ENCODE results near the gene ADGRV1.

Gene ADGRV1

DNA sequence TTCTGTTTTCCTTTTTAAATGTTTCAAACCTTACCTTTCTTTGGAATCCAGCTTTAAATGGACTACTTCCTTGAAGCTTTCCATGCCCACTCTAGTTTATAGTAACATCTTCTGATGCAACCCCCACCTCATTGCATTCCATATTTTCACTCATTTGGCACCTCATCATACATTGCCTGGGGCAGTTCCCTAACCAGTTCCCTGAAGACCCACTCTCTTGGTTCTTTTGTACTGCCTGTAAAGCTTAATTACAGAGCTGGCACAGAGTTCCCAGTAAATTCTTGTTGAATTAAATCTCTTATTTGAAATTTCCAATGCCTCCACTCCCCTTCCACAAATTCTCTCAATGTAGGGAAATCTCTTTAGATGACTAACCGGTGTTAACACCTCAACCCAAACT, 567.3 kb downstream of the ADGRV1 start:
- DNase-seq, result no peak

DNA sequence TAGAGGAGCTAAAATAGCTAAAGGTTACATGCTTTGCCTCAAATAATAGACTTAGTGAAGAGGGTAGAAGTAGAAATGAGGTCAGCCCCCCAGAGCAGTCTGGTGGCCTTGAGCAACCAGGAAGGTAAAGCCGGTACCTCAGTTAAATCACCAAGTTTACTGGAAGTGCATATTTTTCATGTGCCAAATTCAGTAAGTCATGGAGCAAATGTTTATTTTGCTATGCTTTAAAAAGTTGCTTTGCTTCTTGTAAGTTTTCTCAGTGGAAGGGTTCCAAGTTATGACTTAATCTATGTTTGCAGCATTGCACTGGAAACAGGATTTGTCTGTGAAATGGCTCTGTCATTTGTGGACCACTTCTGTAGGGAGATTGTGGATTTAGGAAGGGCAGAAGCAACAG, 567.9 kb downstream of the ADGRV1 start:
- no peak for DNase-seq

DNA sequence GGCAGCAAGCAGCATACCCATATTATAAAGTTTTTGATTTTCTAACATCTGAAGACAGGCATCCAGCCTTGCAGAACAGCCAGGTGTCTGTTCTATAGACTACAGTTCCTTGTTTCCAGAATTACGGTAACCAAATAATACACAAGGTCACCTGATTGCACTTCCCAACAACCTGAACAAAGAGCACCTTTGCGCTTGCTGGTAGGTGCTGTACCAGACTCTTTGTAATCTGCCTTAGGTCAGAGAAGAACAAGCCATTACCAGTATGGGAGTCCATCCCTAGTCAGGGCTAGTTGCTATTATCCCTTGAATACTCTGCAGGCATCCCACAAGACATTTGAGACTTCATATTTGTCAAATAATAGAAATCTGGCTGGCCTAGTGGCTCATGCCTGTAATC, 568.3 kb downstream of the ADGRV1 start:
- DNase-seq, result no peak

DNA sequence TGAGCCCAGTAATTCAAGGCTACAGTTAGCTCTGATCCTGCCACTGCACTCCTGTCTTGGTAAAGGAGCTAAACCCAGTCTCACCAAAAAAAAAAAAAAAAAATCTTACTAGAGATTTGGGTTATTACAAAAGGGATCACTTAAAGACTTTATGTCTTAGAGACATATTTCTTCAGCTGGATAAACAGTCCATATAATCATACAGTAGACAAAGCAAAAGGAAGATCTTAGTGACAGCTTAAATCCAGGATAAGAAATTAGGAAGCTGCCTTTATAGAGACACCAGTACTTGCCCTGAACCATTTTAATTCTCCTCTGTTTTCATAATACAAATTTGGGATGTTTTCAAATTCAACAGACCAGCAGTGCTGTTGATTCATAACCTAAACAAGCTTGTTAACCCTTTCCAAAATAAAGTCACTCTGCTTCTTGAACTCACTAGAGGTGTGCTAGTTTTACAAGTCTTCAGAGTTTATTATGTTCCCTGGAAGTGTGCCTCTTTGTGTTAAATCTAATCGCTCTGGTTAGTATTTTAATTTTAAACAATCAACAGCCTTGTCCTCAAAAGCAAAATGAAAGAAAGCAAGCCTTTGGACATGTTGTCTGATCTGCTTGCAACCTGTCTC, 569.0 kb downstream of the ADGRV1 start:
- DNase-seq, result no peak

DNA sequence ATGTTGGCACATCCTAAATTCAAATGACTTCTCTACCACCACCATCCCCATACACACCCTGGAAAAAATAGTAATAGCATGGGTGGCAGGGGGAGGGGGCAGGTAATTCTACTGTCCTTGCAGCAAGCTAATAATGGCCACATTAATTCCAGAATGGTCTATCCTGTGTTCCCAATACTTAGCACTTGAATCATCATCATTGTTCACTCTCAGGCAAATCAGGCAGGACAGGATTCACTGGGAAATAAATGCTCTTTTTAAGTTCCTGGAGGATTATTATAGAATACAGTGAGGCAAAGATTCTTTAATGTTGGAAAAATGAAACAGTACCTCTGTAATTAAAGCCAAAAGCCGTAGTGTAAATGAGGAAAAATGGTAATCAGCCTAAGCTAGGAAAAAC, 570.0 kb downstream of the ADGRV1 start:
- DNase-seq, result no peak

DNA sequence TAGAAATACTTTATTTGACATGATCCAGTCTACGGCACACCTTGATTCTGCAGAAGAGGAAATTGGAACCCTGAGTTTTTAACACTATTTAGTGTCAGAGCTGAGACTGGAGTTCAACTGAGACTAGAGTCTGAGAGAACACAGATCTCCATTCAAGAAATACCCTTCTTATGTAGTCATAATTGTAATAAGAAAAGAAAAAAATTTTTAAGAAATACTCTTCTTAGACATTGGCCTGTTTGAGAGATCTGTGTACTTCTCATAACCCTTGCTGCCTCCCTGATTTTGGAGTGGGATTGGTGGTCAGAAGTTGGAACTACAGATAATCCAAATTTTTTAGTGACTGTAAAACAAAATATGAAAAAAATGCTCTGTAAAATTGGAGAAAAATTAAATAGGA, 571.2 kb downstream of the ADGRV1 start:
- no peak for DNase-seq

DNA sequence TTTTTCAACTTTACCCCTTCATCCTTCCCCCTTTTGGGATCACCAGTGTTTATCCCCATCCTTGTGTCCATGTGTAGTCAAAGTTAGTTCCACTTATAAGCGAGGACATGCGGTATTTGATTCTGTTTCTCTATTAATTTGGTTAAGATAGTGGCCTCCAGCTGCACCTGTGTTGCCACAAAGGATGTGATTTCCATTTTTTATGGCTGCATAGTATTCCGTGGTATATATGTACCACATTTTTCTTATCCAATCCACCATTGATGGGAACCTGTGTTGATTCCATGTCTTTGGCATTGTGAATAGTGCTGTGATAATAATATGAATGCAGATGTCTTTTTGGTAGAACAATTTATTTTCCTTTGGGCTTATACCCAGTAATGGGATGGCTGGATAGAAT, 572.2 kb downstream of the ADGRV1 start:
- no peak for DNase-seq

DNA sequence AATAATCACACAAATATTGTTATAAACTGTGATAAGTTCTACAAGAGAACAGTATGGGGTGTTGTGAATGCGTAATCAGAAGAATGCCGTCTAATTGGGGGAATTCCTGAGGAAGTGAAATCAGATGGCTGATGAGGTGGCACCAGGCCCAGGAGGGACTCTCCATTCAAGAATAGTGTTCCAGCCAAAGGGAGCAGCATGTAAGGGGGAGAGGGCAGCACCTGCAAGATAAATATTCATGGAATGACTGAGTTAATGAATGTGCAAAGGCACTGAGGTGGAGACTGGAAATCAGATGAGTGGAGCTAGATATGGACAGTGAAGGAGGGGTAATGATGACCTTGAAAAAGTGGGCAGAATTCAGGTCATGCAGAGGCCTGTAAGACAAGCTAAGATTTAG, 574.0 kb downstream of the ADGRV1 start:
- DNase-seq, result no peak

DNA sequence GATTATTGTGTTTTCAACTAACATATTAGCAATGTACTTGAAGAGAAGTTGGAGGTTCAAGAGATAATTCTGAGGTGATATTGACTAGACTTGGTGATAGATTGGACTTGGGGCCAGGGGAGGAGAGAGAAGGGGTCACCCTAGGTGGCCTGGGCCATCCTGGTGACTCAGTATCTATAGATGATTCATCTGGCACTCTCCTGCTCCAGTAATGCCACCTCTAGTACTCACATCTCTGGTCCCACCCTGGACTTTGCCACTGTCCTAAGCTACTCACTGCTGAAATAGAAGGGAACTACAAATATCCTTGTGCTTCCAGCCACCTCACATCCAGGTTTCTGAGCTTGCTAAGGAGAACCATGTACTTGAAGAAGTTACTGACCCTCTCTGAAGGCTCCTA, 574.6 kb downstream of the ADGRV1 start:
- no peak for DNase-seq

DNA sequence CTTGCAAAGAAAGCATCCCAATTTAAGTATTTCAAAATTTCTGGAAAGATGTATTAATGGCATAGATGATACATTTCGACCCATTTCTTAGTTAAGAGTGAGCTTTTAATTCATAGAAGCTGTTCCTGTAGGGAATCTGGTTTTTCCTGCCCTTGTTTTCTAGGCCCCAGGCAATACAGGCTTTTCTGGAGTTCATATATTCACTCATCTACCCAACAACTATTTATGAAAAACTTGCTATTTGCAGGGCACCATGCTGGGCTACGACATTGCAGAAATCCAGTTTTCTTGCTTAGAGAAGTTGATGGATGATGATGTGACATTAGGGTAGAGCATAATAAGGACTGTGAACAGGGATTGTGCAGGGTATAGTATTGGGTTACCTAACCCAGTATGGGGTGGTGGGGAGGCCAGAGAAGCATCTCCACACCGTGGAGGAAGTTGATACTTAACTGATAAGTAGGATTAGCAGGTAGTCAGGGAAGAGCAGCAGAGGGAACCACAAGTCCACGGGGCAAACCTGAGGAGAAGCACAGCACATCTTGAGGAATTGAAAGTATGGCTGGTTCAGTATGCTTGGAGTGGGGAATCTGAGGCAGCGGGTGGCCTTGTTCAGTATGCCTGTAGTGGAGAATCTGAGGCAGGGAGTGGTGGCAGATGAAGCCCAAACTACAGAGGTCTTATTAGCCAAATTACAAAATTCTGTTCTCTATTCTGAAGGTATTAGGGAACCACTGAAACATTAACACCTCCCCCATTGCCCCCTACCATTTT, 577.1 kb downstream of the ADGRV1 start:
- no peak for DNase-seq

DNA sequence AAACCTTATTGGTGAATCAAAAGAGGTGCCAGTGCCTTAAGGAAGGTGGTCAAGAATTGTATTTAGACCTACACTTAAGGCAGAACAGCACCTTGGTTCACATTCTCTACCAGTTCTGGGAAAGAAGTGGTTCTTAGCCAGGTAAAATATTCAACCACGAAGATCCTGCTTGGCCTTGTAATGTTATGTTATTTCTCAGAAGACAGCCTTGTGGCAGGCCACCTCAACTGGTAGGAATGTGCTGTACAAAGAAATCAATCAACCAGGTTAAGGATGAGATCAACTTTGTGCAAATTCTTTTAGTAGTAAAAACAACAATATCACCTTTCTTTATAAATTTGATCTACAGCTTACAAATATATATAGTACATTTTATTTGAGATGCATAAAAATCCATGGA, 577.7 kb downstream of the ADGRV1 start:
- no peak for DNase-seq

DNA sequence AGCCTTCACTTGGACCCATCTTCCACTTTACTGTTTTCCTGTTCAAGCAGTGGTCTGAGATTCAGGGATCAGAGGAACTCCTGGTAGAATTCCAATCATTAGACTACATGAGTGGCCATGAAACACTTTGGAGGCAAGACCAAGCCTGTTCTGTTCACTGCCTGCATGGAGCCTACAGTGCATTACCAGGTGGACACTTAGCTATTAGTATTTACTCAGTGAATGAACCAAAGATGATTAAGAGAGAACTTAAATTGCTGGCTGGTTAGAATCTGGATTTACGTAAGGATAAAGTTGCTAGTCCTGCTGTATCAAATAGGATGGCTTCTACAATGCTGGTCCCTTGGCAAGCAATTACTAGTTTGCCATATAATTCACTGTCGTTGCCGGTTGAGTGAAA, 579.0 kb downstream of the ADGRV1 start:
- DNase-seq, result peak; percentile 11

DNA sequence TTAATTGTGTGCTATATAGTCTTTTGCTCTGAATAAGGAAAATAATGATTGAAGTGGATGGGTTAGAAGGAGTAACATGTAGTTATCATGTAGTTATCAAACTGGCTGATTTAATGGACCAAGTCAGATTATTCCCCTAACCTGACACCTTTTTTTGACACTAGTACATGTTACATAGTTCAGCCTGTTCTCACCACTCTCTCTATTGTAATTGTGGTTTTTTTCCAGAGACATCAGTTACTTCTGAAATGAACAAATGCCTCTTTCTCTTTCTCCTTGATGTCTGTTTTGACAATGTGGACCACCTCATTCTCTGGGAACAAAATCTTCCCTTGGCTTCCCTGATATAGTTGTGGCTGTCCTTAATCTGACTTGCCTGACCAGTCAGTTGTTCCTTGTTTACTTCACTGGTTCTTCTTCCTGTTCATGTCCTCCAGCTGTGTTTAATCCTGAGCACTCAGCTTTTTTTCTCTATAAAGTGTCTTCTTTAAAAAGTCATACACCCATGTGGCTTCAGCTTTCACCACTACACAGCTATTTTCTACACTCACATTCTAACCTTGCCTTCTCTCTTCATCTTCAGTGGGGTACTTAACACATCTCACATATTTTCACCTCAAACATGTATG, 581.1 kb downstream of the ADGRV1 start:
- DNase-seq, result no peak

DNA sequence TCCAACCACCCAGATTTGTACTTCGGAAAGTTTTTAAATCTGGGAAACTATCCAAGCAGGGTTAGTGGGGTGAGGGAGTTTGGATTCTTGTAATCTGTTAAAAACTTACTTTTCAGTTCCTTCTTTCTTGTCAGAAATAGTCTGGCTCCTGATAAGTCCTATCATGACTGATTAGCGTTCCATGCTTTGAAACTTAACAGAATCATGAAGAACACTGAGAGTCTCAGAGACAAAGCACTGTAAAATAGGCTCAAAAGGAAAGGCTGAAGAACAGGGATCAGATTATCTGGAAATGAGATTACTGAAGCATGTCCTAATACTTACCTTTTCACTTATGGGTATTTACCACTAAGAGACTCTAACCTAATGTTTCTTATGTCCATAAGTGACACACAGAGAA, 582.1 kb downstream of the ADGRV1 start:
- DNase-seq, result no peak

DNA sequence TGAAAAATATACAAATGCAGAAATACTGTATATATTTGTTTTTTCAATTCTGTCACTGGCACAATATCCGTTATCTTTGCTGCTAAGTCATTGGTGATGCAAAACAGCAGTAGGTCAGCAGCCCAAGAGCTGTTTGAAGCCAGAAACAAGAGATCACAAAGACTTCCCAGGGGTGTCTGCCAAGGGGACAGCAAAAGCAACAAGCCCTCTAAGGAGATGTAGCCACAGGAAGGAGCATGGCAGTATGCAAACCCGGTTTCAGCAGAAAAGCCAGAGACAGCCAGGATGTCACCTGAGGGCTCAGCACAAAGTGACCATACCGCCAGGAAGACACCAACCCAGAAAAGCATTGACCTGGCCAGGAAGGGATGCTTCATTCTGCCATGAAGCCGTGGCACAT, 583.0 kb downstream of the ADGRV1 start:
- no peak for DNase-seq

DNA sequence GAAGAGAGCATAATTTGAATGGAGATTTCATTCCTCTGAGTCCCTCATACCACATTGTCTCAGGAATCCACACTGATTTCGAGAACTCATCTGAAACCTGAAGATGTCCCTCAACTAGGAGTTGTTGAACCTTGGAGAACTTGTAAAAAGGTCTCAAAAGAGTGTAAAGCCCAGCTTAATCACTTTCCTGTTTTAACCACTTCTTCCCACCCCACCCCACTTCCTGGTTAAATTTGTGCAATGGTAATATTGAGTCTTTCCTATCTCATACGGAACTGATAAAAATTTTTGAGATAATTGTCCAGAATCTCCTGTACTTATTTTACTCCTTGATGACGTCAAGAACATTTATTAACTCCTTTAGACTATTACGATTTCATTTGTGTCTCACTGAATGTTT, 583.8 kb downstream of the ADGRV1 start:
- no peak for DNase-seq

DNA sequence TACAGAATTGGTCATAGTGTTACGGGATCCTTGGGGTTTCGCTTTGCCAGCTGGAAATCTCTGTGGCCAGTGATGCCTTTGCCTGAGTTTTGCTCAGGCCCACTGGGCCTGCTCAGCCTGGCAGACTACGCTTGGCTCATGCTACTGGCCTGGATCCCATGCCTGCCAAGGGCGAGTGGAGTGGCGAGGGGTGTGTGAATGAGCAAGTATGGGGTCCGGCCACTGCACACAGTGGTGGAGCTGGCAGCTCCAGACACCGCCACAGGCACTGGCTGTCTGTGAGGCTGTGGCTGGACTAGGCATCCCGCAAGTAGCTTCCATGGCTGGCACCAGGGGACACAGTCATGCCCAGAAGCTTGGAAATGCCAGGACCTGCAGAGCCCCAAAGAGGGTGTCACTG, 584.2 kb downstream of the ADGRV1 start:
- no peak for DNase-seq

DNA sequence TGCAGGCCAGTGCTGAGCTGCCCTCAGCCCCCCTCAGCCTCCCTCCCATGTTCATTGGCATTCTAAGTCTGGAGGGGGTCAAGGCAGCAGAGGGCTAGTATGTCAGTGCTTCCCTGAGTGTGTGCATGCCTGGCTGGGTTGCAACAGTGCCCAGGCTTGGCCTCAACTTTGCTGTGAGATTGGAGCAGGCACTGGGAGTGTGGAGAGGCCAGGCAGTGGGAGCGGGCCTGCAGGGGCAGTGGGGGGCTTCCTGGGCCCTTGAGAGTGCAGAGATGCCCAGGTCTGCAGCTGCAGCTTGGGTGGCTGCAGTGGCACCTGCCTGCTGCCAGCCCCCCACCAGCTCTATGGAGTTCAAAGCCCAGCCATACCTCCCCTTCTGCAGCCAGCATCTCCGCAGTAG, 585.2 kb downstream of the ADGRV1 start:
- no peak for DNase-seq

DNA sequence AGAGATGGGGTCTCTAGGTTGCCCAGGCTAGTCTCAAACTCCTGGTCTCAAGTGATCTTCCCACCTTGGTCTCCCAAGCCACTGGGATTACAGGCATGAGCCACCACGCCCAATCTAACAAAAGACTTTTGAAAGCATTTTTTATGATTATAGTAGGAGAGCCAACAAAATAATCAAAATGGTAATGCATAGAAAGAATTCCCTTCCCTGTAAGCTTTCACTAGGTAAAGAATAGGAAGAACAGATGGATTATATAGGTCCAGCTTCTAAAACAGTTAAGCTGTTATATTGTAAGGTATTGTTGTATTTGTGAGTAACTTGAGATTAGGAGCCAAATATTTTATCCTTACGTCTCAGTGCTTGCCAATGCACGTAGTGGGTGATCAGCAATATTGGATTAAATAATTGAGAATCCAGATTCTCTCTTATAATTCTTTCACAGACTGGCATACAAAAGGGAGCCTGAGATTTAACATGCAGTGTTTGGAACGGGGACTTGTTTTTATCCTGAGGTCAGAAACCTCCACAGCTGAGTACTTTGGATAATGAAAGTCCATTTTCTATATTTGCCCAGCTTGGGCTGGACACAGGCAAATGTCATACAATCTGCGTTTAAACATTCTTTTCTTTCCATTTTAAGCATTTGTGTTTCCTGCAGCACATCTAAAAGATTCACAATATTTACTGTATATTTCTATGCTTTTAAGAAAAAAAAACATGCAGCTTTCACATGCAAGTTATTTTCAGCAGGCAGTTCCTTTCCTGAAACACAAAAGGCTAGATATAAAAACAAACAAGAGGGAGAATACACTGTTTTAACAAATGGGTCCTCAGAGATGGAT, 586.1 kb downstream of the ADGRV1 start:
- DNase-seq, result no peak

DNA sequence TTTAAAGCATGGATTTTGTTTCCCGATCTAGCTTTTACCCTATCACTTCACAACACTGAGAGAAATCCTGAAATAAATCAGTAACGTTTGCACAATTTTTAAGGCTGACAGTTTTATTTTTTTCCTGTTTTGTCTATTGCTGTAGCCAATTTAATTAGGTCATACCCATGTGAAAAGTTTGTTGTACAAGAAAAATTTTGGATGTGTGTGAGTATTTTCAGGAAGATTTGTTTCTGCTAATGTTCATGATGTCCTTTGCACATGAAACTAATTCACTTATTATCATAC, 586.7 kb downstream of the ADGRV1 start:
- DNase-seq, result no peak

DNA sequence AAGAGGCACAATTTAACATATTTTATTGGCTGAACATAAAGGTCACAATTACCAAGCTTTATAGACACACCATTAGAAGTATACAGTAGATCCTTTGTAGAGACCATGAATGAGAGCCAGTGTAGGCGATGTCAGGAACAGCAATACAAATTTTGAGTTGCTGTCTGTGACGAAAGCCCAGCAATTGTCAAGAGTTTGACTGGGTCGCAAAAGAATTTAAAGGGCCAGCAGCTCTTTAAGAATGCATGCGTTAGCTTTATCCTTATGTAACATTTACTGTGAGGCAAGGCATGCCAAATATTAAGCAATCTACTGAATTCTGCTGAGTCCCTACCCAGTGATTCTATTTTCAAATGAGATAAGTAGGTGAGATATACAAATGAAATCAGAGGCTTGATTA, 587.6 kb downstream of the ADGRV1 start:
- DNase-seq, result no peak

DNA sequence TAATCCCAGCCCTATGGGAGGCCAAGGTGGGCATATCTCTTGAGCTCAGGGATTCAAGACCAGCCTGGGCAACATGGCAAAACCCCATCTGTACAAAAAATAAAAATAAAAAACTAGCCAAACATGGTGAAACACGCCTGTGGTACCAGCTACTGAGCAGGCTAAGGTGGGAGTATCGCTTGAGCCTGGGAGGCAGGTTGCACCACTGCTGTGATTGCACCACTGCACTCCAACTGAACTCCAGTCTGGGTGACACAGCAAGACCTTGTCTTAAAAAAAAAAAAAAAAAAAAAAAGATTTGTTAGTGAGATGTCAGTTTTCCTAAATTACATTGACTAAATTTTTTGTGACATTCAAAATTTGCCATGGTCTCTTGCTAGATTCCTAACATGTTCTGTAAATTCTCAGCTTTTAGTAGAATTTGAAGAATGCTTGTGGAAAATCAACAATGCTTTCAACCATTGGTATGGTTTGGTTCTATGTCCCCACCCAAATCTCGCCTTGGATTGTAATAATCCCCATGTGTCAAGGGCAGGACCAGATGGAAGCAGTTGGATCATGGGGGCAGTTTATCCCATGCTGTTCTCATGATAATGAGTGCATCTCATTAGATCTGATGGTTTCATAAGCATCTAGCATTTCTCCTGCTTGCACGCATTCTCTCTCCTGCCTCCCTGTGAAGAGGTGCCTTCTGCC, 588.5 kb downstream of the ADGRV1 start:
- no peak for DNase-seq

DNA sequence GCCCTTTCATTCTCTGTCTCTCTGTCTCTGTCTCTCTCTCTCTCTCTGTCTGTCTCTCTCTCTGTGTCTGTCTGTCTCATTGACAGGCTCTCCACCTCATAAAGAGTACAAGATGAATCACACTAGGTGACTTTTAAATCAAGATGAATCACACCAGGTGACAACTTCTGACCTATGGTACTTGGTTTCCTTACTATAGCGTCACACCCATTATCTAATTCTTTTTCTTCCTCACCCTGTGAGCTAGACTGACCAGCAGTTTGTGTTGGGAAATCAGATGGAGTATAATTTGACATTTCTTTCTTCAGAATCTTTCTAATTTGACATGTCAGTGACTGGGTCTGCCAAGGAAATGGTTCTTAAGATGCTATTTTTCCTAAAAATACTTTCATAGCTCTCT, 591.6 kb downstream of the ADGRV1 start:
- DNase-seq, result no peak

All from NCI-H1105 (cell line).